ENCODE measurements around the gene NDOR1. TPM values are rescaled to one million over a fixed set of nuclear protein-coding genes. Genes with fewer than 3 reads are reported as not detected.

NDOR1 gene
- total and polyA plus RNA-seq, 8 donors = 9.1 to 19.5 (median 11.1) TPM

- no peaks in the 10 kb centered on the region for H3K9me3 ChIP-seq
- peak overlapping the region in 1 of 2 donors; percentile 31 for H3K27ac ChIP-seq
- H3K27me3 ChIP-seq = peaks cover 0 to 5% of the 10 kb centered on the region in 2 donors
- peaks cover 21 to 75% of the 10 kb centered on the region in 2 donors for H3K4me1 ChIP-seq
- TF ChIP-seq CTCF (IDR thresholded peaks at IDR 0.05) = no peak
- intact Hi-C loops (cut with DNase I) = no loop called here
- ATAC-seq = no peak
- no peak for DNase-seq
- H3K36me3 ChIP-seq = no peaks in the 10 kb centered on the region
- peak overlapping the region; percentile 41 to 55 for H3K4me3 ChIP-seq
Observed at GRCh38 chr9:137199411-137200121, 5.9 kb upstream of the NDOR1 start.

- Histone ChIP-seq H3K9me3 (no peaks in the 10 kb centered on the region), H3K4me1 (peaks cover 25 to 74% of the 10 kb centered on the region in 2 donors), H3K36me3 (no peaks in the 10 kb centered on the region), H3K27ac (peak within 1 kb of the TSS; percentile 82 to 92), H3K4me3 (peak within 1 kb of the TSS; percentile 55 to 74), H3K27me3 (peaks cover 0 to 5% of the 10 kb centered on the region in 2 donors)
- TF ChIP-seq CTCF (IDR thresholded peaks at IDR 0.05) = no peak
- intact Hi-C loops (cut with DNase I) = no loop called here
- peak; percentile 97 to 99 (median 98) for DNase-seq
- peak; percentile 95 for ATAC-seq
Observed at GRCh38 chr9:137200311-137201204, 4.9 kb upstream of the NDOR1 start, which contains the start of gene TPRN. Gene TPRN, minus strand, starts transcription at chr9:137200741. Its CDS starts 30 bp downstream, at chr9:137200711.

- intact Hi-C loops (cut with DNase I) = no loop called here
- H3K4me3 ChIP-seq = peak overlapping the region; percentile 55 to 74
- H3K36me3 ChIP-seq = no peaks in the 10 kb centered on the region
- DNase-seq = no peak
- H3K9me3 ChIP-seq = no peaks in the 10 kb centered on the region
- H3K4me1 ChIP-seq = peaks cover 30 to 80% of the 10 kb centered on the region in 2 donors
- H3K27me3 ChIP-seq = peaks cover 0 to 5% of the 10 kb centered on the region in 2 donors
- ATAC-seq = no peak
- peak overlapping the region; percentile 82 to 92 for H3K27ac ChIP-seq
- no peak for TF ChIP-seq CTCF (IDR thresholded peaks at IDR 0.05)
Observed at GRCh38 chr9:137201205-137201868, 4.2 kb upstream of the NDOR1 start.

- no peak for ATAC-seq
- Histone ChIP-seq H3K4me1 (peaks cover 33 to 81% of the 10 kb centered on the region in 2 donors), H3K36me3 (peaks cover 0 to 6% of the 10 kb centered on the region in 2 donors), H3K27ac (no peak overlapping the region), H3K4me3 (no peak overlapping the region), H3K9me3 (no peaks in the 10 kb centered on the region), H3K27me3 (peaks cover 0 to 5% of the 10 kb centered on the region in 2 donors)
- intact Hi-C loops (cut with DNase I) = no loop called here
- TF ChIP-seq CTCF (IDR thresholded peaks at IDR 0.05) = no peak
- no peak for DNase-seq
Observed at GRCh38 chr9:137202966-137203365, 2.5 kb upstream of the NDOR1 start.
